ENCODE results near the gene CHRD.

CHRD gene

GRCh38 chr3:184386047-184386806 is 6.4 kb downstream of the CHRD start:
- no peaks in the 10 kb centered on the region for H3K9me3 Mint-ChIP-seq
- TF ChIP-seq CTCF (IDR thresholded peaks at IDR 0.05; ENCODE audit: unreplicated experiment in 3 of 3) = no peak
- no peak overlapping the region for H3K27ac Mint-ChIP-seq
- H3K27me3 Mint-ChIP-seq (ENCODE audit: low read depth) = peaks cover 24% of the 10 kb centered on the region
- no peaks in the 10 kb centered on the region for H3K4me1 Mint-ChIP-seq
- H3K4me3 Mint-ChIP-seq = no peak overlapping the region
- H3K36me3 Mint-ChIP-seq (ENCODE audit: low read depth) = no peaks in the 10 kb centered on the region

- Mint-ChIP-seq H3K9me3 (no peaks in the 10 kb centered on the region), H3K27me3 (ENCODE audit: low read depth) (peaks cover 16% of the 10 kb centered on the region), H3K36me3 (ENCODE audit: low read depth) (no peaks in the 10 kb centered on the region), H3K27ac (no peak overlapping the region), H3K4me1 (no peaks in the 10 kb centered on the region), H3K4me3 (no peak overlapping the region)
- TF ChIP-seq CTCF (IDR thresholded peaks at IDR 0.05; ENCODE audit: unreplicated experiment in 3 of 3) = no peak
Measured at GRCh38 chr3:184387174-184387714, 7.4 kb downstream of the CHRD start.

- no peak for TF ChIP-seq CTCF (IDR thresholded peaks at IDR 0.05; ENCODE audit: unreplicated experiment in 3 of 3)
- Mint-ChIP-seq H3K27ac (no peak overlapping the region), H3K27me3 (ENCODE audit: low read depth) (peaks cover 8% of the 10 kb centered on the region), H3K4me1 (no peaks in the 10 kb centered on the region), H3K4me3 (no peak overlapping the region), H3K36me3 (ENCODE audit: low read depth) (no peaks in the 10 kb centered on the region), H3K9me3 (no peaks in the 10 kb centered on the region)
Measured at GRCh38 chr3:184388164-184388935, 8.5 kb downstream of the CHRD start.

GRCh38 chr3:184388936-184389230 is 9.0 kb downstream of the CHRD start:
- Mint-ChIP-seq H3K27ac (no peak overlapping the region), H3K27me3 (ENCODE audit: low read depth) (peaks cover 8% of the 10 kb centered on the region), H3K36me3 (ENCODE audit: low read depth) (no peaks in the 10 kb centered on the region), H3K4me1 (no peaks in the 10 kb centered on the region), H3K4me3 (no peak overlapping the region), H3K9me3 (no peaks in the 10 kb centered on the region)
- TF ChIP-seq CTCF (IDR thresholded peaks at IDR 0.05; ENCODE audit: unreplicated experiment in 3 of 3) = no peak

- no peak overlapping the region for H3K4me3 Mint-ChIP-seq
- H3K36me3 Mint-ChIP-seq (ENCODE audit: low read depth) = no peaks in the 10 kb centered on the region
- H3K9me3 Mint-ChIP-seq = no peaks in the 10 kb centered on the region
- H3K27me3 Mint-ChIP-seq (ENCODE audit: low read depth) = peaks cover 4% of the 10 kb centered on the region
- no peak overlapping the region for H3K27ac Mint-ChIP-seq
- no peaks in the 10 kb centered on the region for H3K4me1 Mint-ChIP-seq
- no peak for TF ChIP-seq CTCF (IDR thresholded peaks at IDR 0.05; ENCODE audit: unreplicated experiment in 3 of 3)
Measured at GRCh38 chr3:184389384-184389783, 9.5 kb downstream of the CHRD start.

Data from nephron (organoid).